Fibroblast of skin of scalp (primary cell): Measurements from ENCODE around the gene PLEKHG4B.
"Not testable (repeated sequence)": the region's sequence is repeated elsewhere in the genome, so short reads cannot be mapped to it uniquely, and the experiment has no call there.

ENCODE experiments used
- DNase-seq: peaks from one replicate; pipeline ENCODE4 v3.0.0-alpha.2; 2013

PLEKHG4B gene

GRCh38 chr5:227375-227774 lies 135.4 kb downstream of the PLEKHG4B start:
- DNase-seq, result not testable (repeated sequence)

GRCh38 chr5:228886-229285 lies 136.9 kb downstream of the PLEKHG4B start:
- DNase-seq, result no peak

GRCh38 chr5:230711-231110 lies 138.7 kb downstream of the PLEKHG4B start:
- no peak for DNase-seq

GRCh38 chr5:231661-232060 lies 139.7 kb downstream of the PLEKHG4B start:
- no peak for DNase-seq

- DNase-seq, result not testable (repeated sequence)
These were observed 141.5 kb downstream of the PLEKHG4B start for GRCh38 chr5:233426-233825.

- no peak for DNase-seq
These were observed 142.5 kb downstream of the PLEKHG4B start for GRCh38 chr5:234450-234849.

- DNase-seq, result not testable (repeated sequence)
These were observed 143.6 kb downstream of the PLEKHG4B start for GRCh38 chr5:235527-235926.

- DNase-seq, result not testable (repeated sequence)
These were observed 146.0 kb downstream of the PLEKHG4B start for GRCh38 chr5:237931-238330.
